ENCODE results near the gene CLDN17.

CLDN17 gene

GRCh38 chr21:30166705-30167104 is at the start of gene CLDN17:
TSS of gene CLDN17 (minus strand) at chr21:30166805. CDS start at chr21:30166617, 188 bp downstream.
- no peak for DNase-seq

- DNase-seq = no peak
Observed at GRCh38 chr21:30216041-30216723, 49.6 kb upstream of the CLDN17 start, which contains the start of gene CLDN8. TSS of gene CLDN8 (minus strand) at chr21:30216097. CDS start at chr21:30215925, 172 bp downstream.

- DNase-seq = no peak
Observed at GRCh38 chr21:30211071-30211470, 44.5 kb upstream of the CLDN17 start.

- DNase-seq = no peak
Observed at GRCh38 chr21:30209601-30210000, 43.0 kb upstream of the CLDN17 start.

GRCh38 chr21:30207252-30207579 is 40.6 kb upstream of the CLDN17 start:
- DNase-seq = no peak

GRCh38 chr21:30206551-30207251 is 40.1 kb upstream of the CLDN17 start:
- DNase-seq = no peak

GRCh38 chr21:30200000-30200399 is 33.4 kb upstream of the CLDN17 start:
- DNase-seq = no peak

- no peak for DNase-seq
Observed at GRCh38 chr21:30194701-30195299, 28.2 kb upstream of the CLDN17 start.

- DNase-seq = no peak
Observed at GRCh38 chr21:30193201-30193600, 26.6 kb upstream of the CLDN17 start.

GRCh38 chr21:30190554-30190953 is 23.9 kb upstream of the CLDN17 start:
- DNase-seq = no peak

GRCh38 chr21:30189773-30190172 is 23.2 kb upstream of the CLDN17 start:
- no peak for DNase-seq

- DNase-seq = no peak
Observed at GRCh38 chr21:30186242-30186641, 19.6 kb upstream of the CLDN17 start.

- no peak for DNase-seq
Observed at GRCh38 chr21:30168086-30168485, 1.5 kb upstream of the CLDN17 start.

- DNase-seq = no peak
Observed at GRCh38 chr21:30166171-30166570, 434 bp downstream of the CLDN17 start.

GRCh38 chr21:30164796-30165195 is 1.8 kb downstream of the CLDN17 start:
- DNase-seq = no peak

GRCh38 chr21:30153697-30154340 is 12.8 kb downstream of the CLDN17 start:
- DNase-seq = no peak

GRCh38 chr21:30152792-30153191 is 13.8 kb downstream of the CLDN17 start:
- no peak for DNase-seq

- no peak for DNase-seq
Observed at GRCh38 chr21:30148906-30149305, 17.7 kb downstream of the CLDN17 start.

- DNase-seq = no peak
Observed at GRCh38 chr21:30146558-30147282, 19.9 kb downstream of the CLDN17 start.

- no peak for DNase-seq
Observed at GRCh38 chr21:30138483-30138882, 28.1 kb downstream of the CLDN17 start.

- DNase-seq = no peak
Observed at GRCh38 chr21:30129246-30129645, 37.4 kb downstream of the CLDN17 start.

GRCh38 chr21:30126576-30126975 is 40.0 kb downstream of the CLDN17 start:
- DNase-seq = no peak

- DNase-seq = no peak
Observed at GRCh38 chr21:30117631-30118030, 49.0 kb downstream of the CLDN17 start.

Measured in stimulated activated CD4-positive, alpha-beta T cell treated with anti-CD3 and anti-CD28 coated beads, Interleukin-4, amount 100 ng/mL, for 1 hour (primary cell).